Kidney (tissue), 14 donors: ENCODE data around the gene EZR. TPM values are rescaled to one million over a fixed set of nuclear protein-coding genes. Genes with fewer than 3 reads are reported as not detected.
"Not testable (repeated sequence)": the region's sequence is repeated elsewhere in the genome, so short reads cannot be mapped to it uniquely, and the experiment has no call there.

Experiments used
- DNase-seq, 5 donors: peaks; one replicate each; pipeline ENCODE4 v3.0.0-alpha.2; 2013 to 2020
- FAIRE-seq: peaks from 2 replicates; lab custom pipeline; 2012; peaks lifted over from hg19 to GRCh38; lab: Jason Lieb, UNC
- H3K27ac ChIP-seq, 2 donors: one replicate each; pipeline ENCODE4 v1.7.0; 2013; ENCODE audit warnings: low read depth in 2 of 2, low read length in 2 of 2, inconsistent platforms in 1 of 2
- H3K27me3 ChIP-seq: one replicate; pipeline ENCODE4 v1.7.1; 2013; ENCODE audit warnings: low read length, inconsistent platforms; ENCODE audit not compliant: control insufficient read depth, insufficient read depth
- H3K36me3 ChIP-seq, 3 donors: one replicate each; pipeline versions ENCODE4 v1.7.0 to v1.7.1; 2013; ENCODE audit warnings: low read length in 3 of 3, control low read depth in 1 of 3, inconsistent platforms in 1 of 3; ENCODE audit not compliant: insufficient read depth in 3 of 3, control insufficient read depth in 2 of 3
- H3K4me1 ChIP-seq, 3 donors: one replicate each; pipeline versions ENCODE4 v1.7.0 to v1.7.1; 2013; ENCODE audit warnings: low read length in 3 of 3, inconsistent platforms in 1 of 3, low read depth in 1 of 3; ENCODE audit not compliant: control insufficient read depth in 2 of 3, insufficient read depth in 2 of 3
- H3K4me3 ChIP-seq, 3 donors: one replicate each; pipeline versions ENCODE4 v1.7.0 to v1.8.1; 2013; ENCODE audit warnings: low read length in 3 of 3, control low read depth in 1 of 3, inconsistent platforms in 1 of 3
- H3K9ac ChIP-seq, 3 donors: one replicate each; pipeline versions ENCODE4 v1.7.0 to v1.7.1; 2013; ENCODE audit warnings: low read length in 3 of 3, control low read depth in 1 of 3, inconsistent platforms in 1 of 3
- H3K9me3 ChIP-seq, 3 donors: one replicate each; pipeline versions ENCODE4 v1.7.0 to v1.7.1; 2013; ENCODE audit warnings: low read length in 3 of 3, control low read depth in 1 of 3, inconsistent platforms in 1 of 3; ENCODE audit not compliant: control insufficient read depth in 2 of 3, insufficient read depth in 1 of 3
- CTCF ChIP-seq: IDR thresholded peaks from 3 replicates; pipeline ENCODE4 v1.5.1; 2012; ENCODE audit warnings: mild to moderate bottlenecking, moderate library complexity, borderline replicate concordance; ENCODE audit not compliant: insufficient read depth; ENCODE audit errors: extremely low read depth
- intact Hi-C: fragments of 100-400 bp; cut with DNase I; formaldehyde crosslinking; loops from one replicate; pipeline ENCODE4 v1.11.1; 2022
- polyA plus RNA-seq: library from polyadenylated mRNA; stranded (reverse); fragments of 350-450 nt; fragmentation: Illumina TruSeq; extraction: RNeasy Lipid Tissue Mini Kit (QIAGEN cat#74804); gene quantifications from one replicate; pipeline ENCODE4 v1.2.3, GENCODE V29; 2014; ENCODE audit warnings: low read depth, low replicate concordance; ENCODE audit not compliant: insufficient read depth
- total RNA-seq: library from RNA; stranded (reverse); fragmentation: NEBNext Ultra II Directional; extraction: Animal tissue kit (Norgen Biotek cat#: 25700); gene quantifications from one replicate; pipeline ENCODE4 v1.2.1, GENCODE V29; 2021
- donor health status: control.
- donor health status: control.
- donor health status: control.
- donor health status: control.
- donor health status: control.
- donor health status: DM: yes; HTN: yes; CAD: no.
- donor health status: Normal renal cell carcinoma (clear cell type).

EZR gene
- total and polyA plus RNA-seq, 2 donors from 2014 or later = 154 to 636 TPM

GRCh38 chr6:158835616-158836221, 16.6 kb upstream of the EZR start:
- Histone ChIP-seq H3K36me3 (no peaks in the 10 kb centered on the region), H3K27ac (no peak overlapping the region), H3K4me1 (peaks cover 0 to 3% (median 0%) of the 10 kb centered on the region in 3 donors), H3K9me3 (no peaks in the 10 kb centered on the region), H3K27me3 (no peaks in the 10 kb centered on the region), H3K9ac (no peak overlapping the region), H3K4me3 (no peak overlapping the region)
- DNase-seq (peak in 4 of 5 donors; percentile 39 to 82 (median 58)), FAIRE-seq (no peak)
- TF ChIP-seq CTCF = no peak
- intact Hi-C loops = no loop called here

GRCh38 chr6:158834675-158835385, 15.7 kb upstream of the EZR start:
- intact Hi-C loops = no loop called here
- Histone ChIP-seq H3K36me3 (no peaks in the 10 kb centered on the region), H3K27me3 (no peaks in the 10 kb centered on the region), H3K4me3 (no peak overlapping the region), H3K4me1 (peaks cover 0 to 3% (median 0%) of the 10 kb centered on the region in 3 donors), H3K27ac (no peak overlapping the region), H3K9ac (no peak overlapping the region), H3K9me3 (no peaks in the 10 kb centered on the region)
- TF ChIP-seq CTCF = no peak
- no peak for FAIRE-seq
- no peak for DNase-seq

GRCh38 chr6:158832807-158833206, 13.6 kb upstream of the EZR start:
- intact Hi-C loops, DNase-seq, H3K27me3 ChIP-seq, H3K9me3 ChIP-seq, H3K9ac ChIP-seq, H3K4me3 ChIP-seq, H3K36me3 ChIP-seq, FAIRE-seq, H3K4me1 ChIP-seq, H3K27ac ChIP-seq: not testable (repeated sequence)

- DNase-seq = no peak
- H3K36me3 ChIP-seq = no peaks in the 10 kb centered on the region
- H3K27me3 ChIP-seq = no peaks in the 10 kb centered on the region
- intact Hi-C loops = no loop called here
- peaks cover 0 to 3% (median 0%) of the 10 kb centered on the region in 3 donors for H3K4me1 ChIP-seq
- FAIRE-seq = no peak
- H3K27ac ChIP-seq = no peak overlapping the region
- no peaks in the 10 kb centered on the region for H3K9me3 ChIP-seq
- H3K4me3 ChIP-seq = no peak overlapping the region
- no peak overlapping the region for H3K9ac ChIP-seq
- TF ChIP-seq CTCF = no peak
Observed at GRCh38 chr6:158832026-158832425, 12.9 kb upstream of the EZR start.
